Ramos (cell line): ENCODE data around the gene KMT2A.
"Not testable (repeated sequence)": the region's sequence is repeated elsewhere in the genome, so short reads cannot be mapped to it uniquely, and the experiment has no call there.

Experiments
- in situ Hi-C: fragments of 300-500 bp; cut with MboI; formaldehyde crosslinking; loops from one replicate; pipeline ENCODE4 v1.14.3; 2022; ENCODE audit warnings: low sequenced_read_pairs; ENCODE audit not compliant: unreplicated experiment

KMT2A gene

GRCh38 chr11:118435893-118436624, at the start of gene KMT2A:
KMT2A (plus strand) TSS chr11:118436492; CDS start chr11:118436513, 21 bp downstream.
- in situ Hi-C loops = no loop called here

- in situ Hi-C loops = no loop called here
These were observed 40.2 kb upstream of the KMT2A start for GRCh38 chr11:118396097-118396501.

GRCh38 chr11:118397448-118397847, 38.8 kb upstream of the KMT2A start:
- in situ Hi-C loops = no loop called here

GRCh38 chr11:118398791-118399559, 37.3 kb upstream of the KMT2A start:
- in situ Hi-C loops = no loop called here

GRCh38 chr11:118401151-118401879, 35.0 kb upstream of the KMT2A start, which contains the start of gene ATP5MG:
ATP5MG (plus strand) TSS chr11:118401606; CDS start chr11:118401666, 60 bp downstream.
- in situ Hi-C loops = no loop called here

GRCh38 chr11:118401880-118402590, 34.3 kb upstream of the KMT2A start:
- in situ Hi-C loops = no loop called here

- in situ Hi-C loops = not testable (repeated sequence)
These were observed 33.7 kb upstream of the KMT2A start for GRCh38 chr11:118402594-118402993.

- in situ Hi-C loops = no loop called here
These were observed 29.6 kb upstream of the KMT2A start for GRCh38 chr11:118406599-118407166.

- in situ Hi-C loops = no loop called here
These were observed 26.1 kb upstream of the KMT2A start for GRCh38 chr11:118410055-118410745.

- in situ Hi-C loops = no loop called here
These were observed 24.8 kb upstream of the KMT2A start for GRCh38 chr11:118411530-118411929.

GRCh38 chr11:118412921-118413320, 23.4 kb upstream of the KMT2A start:
- in situ Hi-C loops = no loop called here

- in situ Hi-C loops = no loop called here
These were observed 21.1 kb upstream of the KMT2A start for GRCh38 chr11:118415062-118415738.

GRCh38 chr11:118415739-118416068, 20.6 kb upstream of the KMT2A start:
- in situ Hi-C loops = no loop called here

GRCh38 chr11:118416900-118417299, 19.4 kb upstream of the KMT2A start:
- in situ Hi-C loops = not testable (repeated sequence)

- in situ Hi-C loops = no loop called here
These were observed 18.5 kb upstream of the KMT2A start for GRCh38 chr11:118417801-118418200.

- in situ Hi-C loops = no loop called here
These were observed 17.5 kb upstream of the KMT2A start for GRCh38 chr11:118418766-118419165.

- in situ Hi-C loops = no loop called here
These were observed 8.6 kb upstream of the KMT2A start for GRCh38 chr11:118427707-118428106.

GRCh38 chr11:118430956-118431355, 5.3 kb upstream of the KMT2A start:
- in situ Hi-C loops = no loop called here

GRCh38 chr11:118434123-118434552, 2.2 kb upstream of the KMT2A start:
- in situ Hi-C loops = no loop called here
